PC-3 (cell line): Measurements from ENCODE around the gene GPC5. TPM values are rescaled to one million over a fixed set of nuclear protein-coding genes. Genes with fewer than 3 reads are reported as not detected.

Experiments
- ATAC-seq: fragments of 200-7000 bp; cut with Tn5 transposase; 2 replicates; pipeline ENCODE4 v1.9.1; 2020; ENCODE audit warnings: mild to moderate bottlenecking, moderate library complexity
- BruUV-seq: library from RNA; stranded (reverse); fragments of 400-500 nt; replicated peaks from 2 replicates; lab custom pipeline; 2021; lab: Mats Ljungman, UMichigan
- CTCF ChIA-PET: fragments of 300-600 bp; sonication (Branson Sonifier 250); formaldehyde crosslinking; loops from one replicate; lab custom pipeline; 2022; ENCODE audit warnings: antibody characterized with exemption; lab: Charles Lee
- POLR2A ChIA-PET: fragments of 300-600 bp; sonication (Branson Sonifier 250); formaldehyde crosslinking; loops from one replicate; lab custom pipeline; 2022; ENCODE audit warnings: antibody characterized with exemption; ENCODE audit not compliant: unreplicated experiment; lab: Charles Lee
- DNase-seq: peaks from one replicate; pipeline ENCODE4 v3.0.0-alpha.2; 2015
- H2AFZ ChIP-seq: fragments of 300-600 bp; sonication (generic); 2 replicates; pipeline ENCODE4 v1.6.0; 2016; ENCODE audit warnings: antibody characterized with exemption, low read length
- H3F3A ChIP-seq: fragments of 300-600 bp; sonication (generic); one replicate; pipeline ENCODE4 v1.6.0; 2017; ENCODE audit warnings: antibody characterized with exemption, low read length, control low read depth, mild to moderate bottlenecking; ENCODE audit not compliant: unreplicated experiment
- H3K27ac ChIP-seq: fragments of 300-600 bp; sonication (generic); 2 replicates; pipeline ENCODE4 v1.5.1; 2016; ENCODE audit warnings: mild to moderate bottlenecking, low read length
- H3K27me3 ChIP-seq: fragments of 300-600 bp; sonication (generic); 2 replicates; pipeline ENCODE4 v1.6.1; 2016; ENCODE audit warnings: low read length, mixed read lengths
- H3K36me3 ChIP-seq: fragments of 300-600 bp; sonication (generic); 2 replicates; pipeline ENCODE4 v1.6.1; 2016; ENCODE audit warnings: low read depth, mixed run types, low read length, mixed read lengths
- H3K4me1 ChIP-seq: fragments of 300-600 bp; sonication (generic); 2 replicates; pipeline ENCODE4 v1.5.1; 2016; ENCODE audit warnings: low read length; ENCODE audit not compliant: insufficient read depth
- H3K4me2 ChIP-seq: fragments of 300-600 bp; sonication (generic); 2 replicates; pipeline ENCODE4 v1.6.0; 2016; ENCODE audit warnings: low read length
- H3K4me3 ChIP-seq: fragments of 300-600 bp; sonication (generic); 2 replicates; pipeline ENCODE4 v1.5.1; 2016; ENCODE audit warnings: mild to moderate bottlenecking, low read length, mixed read lengths
- H3K79me2 ChIP-seq: fragments of 300-600 bp; sonication (generic); 2 replicates; pipeline ENCODE4 v1.6.1; 2017; ENCODE audit warnings: low read length, mixed read lengths
- H3K9ac ChIP-seq: fragments of 300-600 bp; sonication (generic); 2 replicates; pipeline ENCODE4 v1.6.0; 2016; ENCODE audit warnings: mild to moderate bottlenecking, low read length
- H3K9me2 ChIP-seq: fragments of 300-600 bp; sonication (generic); replicated peaks from 2 replicates; pipeline ENCODE4 v1.6.1; 2016; ENCODE audit warnings: mixed run types, low read length, mixed read lengths
- H3K9me3 ChIP-seq: fragments of 300-600 bp; sonication (generic); 2 replicates; pipeline ENCODE4 v1.6.1; 2016; ENCODE audit warnings: low read length, mixed read lengths
- H4K20me1 ChIP-seq: fragments of 300-600 bp; sonication (generic); 2 replicates; pipeline ENCODE4 v1.6.1; 2016; ENCODE audit warnings: low read length, mixed read lengths
- EZH2 ChIP-seq: fragments of 300-600 bp; sonication (generic); IDR thresholded peaks from one replicate; pipeline ENCODE4 v1.6.1; 2017; ENCODE audit warnings: antibody characterized with exemption, mild to moderate bottlenecking, low read length; ENCODE audit not compliant: unreplicated experiment
- EZH2phosphoT487 ChIP-seq: fragments of 300-600 bp; sonication (generic); IDR thresholded peaks from 2 replicates; pipeline ENCODE4 v1.6.1; 2018; ENCODE audit warnings: mild to moderate bottlenecking, antibody characterized with exemption, low read length, borderline replicate concordance
- intact Hi-C: fragments of 100-400 bp; cut with micrococcal nuclease; formaldehyde crosslinking; loops from 2 replicates; pipeline ENCODE4 v1.9.0; 2023
- total RNA-seq: library from RNA; depleted of rRNA; stranded (reverse); fragments of >200 nt; gene quantifications from 2 replicates; pipeline ENCODE4 v1.2.3, GENCODE V29; 2014
- TF ChIP-seq, protein P1 (sequence below): fragments of 300-600 bp; sonication (generic); conservative IDR thresholded peaks from 2 replicates; pipeline ENCODE4 v1.5.1; 2017; ENCODE audit warnings: antibody characterized with exemption, low read depth, mild to moderate bottlenecking, low read length

Gene GPC5
- total RNA-seq, 1 experiment from 2014 or later = not detected

GRCh38 chr13:92873029-92873428 lies 1474.6 kb downstream of the GPC5 start:
- POLR2A ChIA-PET = no interaction called here
- no peaks in the 10 kb centered on the region for H3K79me2 ChIP-seq
- intact Hi-C loops = no loop called here

DNA sequence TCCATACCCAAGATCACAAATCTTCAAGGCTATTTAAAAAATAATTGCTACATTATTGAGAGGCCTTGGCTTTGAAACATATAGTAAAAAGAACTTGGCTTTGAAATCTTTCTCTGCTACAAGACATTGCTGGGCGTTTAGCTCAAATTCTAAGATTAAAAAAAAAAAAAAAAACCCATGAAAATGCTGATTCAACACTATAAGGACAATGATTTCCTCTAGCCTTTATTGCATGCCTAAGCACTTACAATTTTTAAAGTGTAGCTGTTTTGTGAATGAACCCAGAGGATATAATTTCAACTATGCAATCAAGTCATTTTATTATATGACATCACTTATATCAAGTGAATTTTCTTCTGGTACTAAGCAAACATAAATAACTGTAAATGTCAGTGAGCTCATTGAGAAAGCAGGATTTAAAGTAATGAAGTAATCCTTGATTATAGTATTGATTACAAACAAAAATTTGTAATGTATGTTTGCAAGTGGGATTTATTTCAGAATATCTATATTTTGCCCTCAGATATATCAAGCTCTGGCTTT lies 1488.2 kb downstream of the GPC5 start:
- Histone ChIP-seq H3K9ac (no peak overlapping the region), H3K79me2 (no peaks in the 10 kb centered on the region), H3K4me1 (no peaks in the 10 kb centered on the region), H3K9me2 (no peaks in the 10 kb centered on the region), H3K4me3 (no peak overlapping the region), H3K4me2 (no peak overlapping the region), H3K27ac (no peak overlapping the region), H3F3A (no peaks in the 10 kb centered on the region), H3K27me3 (no peaks in the 10 kb centered on the region), H4K20me1 (no peaks in the 10 kb centered on the region), H3K36me3 (no peaks in the 10 kb centered on the region), H2AFZ (no peak overlapping the region), H3K9me3 (no peaks in the 10 kb centered on the region)
- ChIA-PET POLR2A (interaction anchor here (0.6 kb wide), 1 partner anchor 1113 kb away, joined by 5 read pairs; no protein-coding TSS in a partner anchor), CTCF (interaction anchor here (0.6 kb wide), 1 partner anchor 14 kb away, joined by 4 read pairs; no protein-coding TSS in a partner anchor)
- intact Hi-C loops = no loop called here
- DNase-seq (no peak), ATAC-seq (no peak)
- TF ChIP-seq, protein P1, sequence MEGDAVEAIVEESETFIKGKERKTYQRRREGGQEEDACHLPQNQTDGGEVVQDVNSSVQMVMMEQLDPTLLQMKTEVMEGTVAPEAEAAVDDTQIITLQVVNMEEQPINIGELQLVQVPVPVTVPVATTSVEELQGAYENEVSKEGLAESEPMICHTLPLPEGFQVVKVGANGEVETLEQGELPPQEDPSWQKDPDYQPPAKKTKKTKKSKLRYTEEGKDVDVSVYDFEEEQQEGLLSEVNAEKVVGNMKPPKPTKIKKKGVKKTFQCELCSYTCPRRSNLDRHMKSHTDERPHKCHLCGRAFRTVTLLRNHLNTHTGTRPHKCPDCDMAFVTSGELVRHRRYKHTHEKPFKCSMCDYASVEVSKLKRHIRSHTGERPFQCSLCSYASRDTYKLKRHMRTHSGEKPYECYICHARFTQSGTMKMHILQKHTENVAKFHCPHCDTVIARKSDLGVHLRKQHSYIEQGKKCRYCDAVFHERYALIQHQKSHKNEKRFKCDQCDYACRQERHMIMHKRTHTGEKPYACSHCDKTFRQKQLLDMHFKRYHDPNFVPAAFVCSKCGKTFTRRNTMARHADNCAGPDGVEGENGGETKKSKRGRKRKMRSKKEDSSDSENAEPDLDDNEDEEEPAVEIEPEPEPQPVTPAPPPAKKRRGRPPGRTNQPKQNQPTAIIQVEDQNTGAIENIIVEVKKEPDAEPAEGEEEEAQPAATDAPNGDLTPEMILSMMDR = no peak
- TF ChIP-seq EZH2 = no peak
- no peak for TF ChIP-seq EZH2phosphoT487
- no TSS peak for BruUV-seq

More at GRCh38 chr13:92873029-92873428, 1474.6 kb downstream of the GPC5 start:
- Histone ChIP-seq H3K9me3 (no peaks in the 10 kb centered on the region), H4K20me1 (no peaks in the 10 kb centered on the region), H3K27me3 (no peaks in the 10 kb centered on the region), H3K27ac (no peak overlapping the region), H3K4me1 (no peaks in the 10 kb centered on the region), H2AFZ (no peak overlapping the region), H3K36me3 (no peaks in the 10 kb centered on the region), H3K9ac (no peak overlapping the region), H3K4me2 (peak overlapping the region; percentile 34; the same call in 1 of the 2 replicates), H3K4me3 (no peak overlapping the region), H3K9me2 (no peaks in the 10 kb centered on the region), H3F3A (no peaks in the 10 kb centered on the region)
- ATAC-seq = no peak
- no TSS peak for BruUV-seq
- CTCF ChIA-PET = interaction anchor here (0.6 kb wide), 1 partner anchor 13 kb away, joined by 4 read pairs; no protein-coding TSS in a partner anchor
- no peak for DNase-seq
- TF ChIP-seq EZH2phosphoT487 = no peak
- TF ChIP-seq EZH2 = no peak
- TF ChIP-seq, protein P1 = no peak

DNA sequence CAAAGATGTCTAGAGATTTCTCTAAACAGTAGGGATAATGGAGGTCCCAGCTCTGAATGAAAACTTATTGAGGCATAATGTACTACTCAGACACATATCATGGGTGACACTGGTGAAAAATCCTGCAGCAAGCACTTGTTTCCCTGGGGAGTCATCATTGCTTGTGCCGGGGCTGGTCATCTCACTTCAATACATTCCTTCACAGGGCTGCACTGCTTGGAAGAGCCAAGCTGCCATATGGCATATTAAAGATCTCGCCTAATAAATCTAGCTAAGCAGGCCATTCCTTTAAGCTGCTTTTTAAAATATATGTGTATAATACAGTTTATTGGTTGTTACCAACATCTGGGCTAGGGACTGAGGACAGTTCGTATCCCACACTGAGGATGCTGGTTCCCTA lies 1496.0 kb downstream of the GPC5 start:
- Histone ChIP-seq H3K9me3 (no peaks in the 10 kb centered on the region), H3K4me3 (no peak overlapping the region), H2AFZ (no peak overlapping the region), H3K79me2 (no peaks in the 10 kb centered on the region), H3K4me2 (no peak overlapping the region), H3K27me3 (no peaks in the 10 kb centered on the region), H3K9me2 (no peaks in the 10 kb centered on the region), H3K9ac (no peak overlapping the region), H3F3A (no peaks in the 10 kb centered on the region), H3K4me1 (no peaks in the 10 kb centered on the region), H4K20me1 (no peaks in the 10 kb centered on the region), H3K36me3 (no peaks in the 10 kb centered on the region), H3K27ac (no peak overlapping the region)
- ChIA-PET POLR2A (no interaction called here), CTCF (no interaction called here)
- DNase-seq = no peak
- TF ChIP-seq, protein P1 = no peak
- TF ChIP-seq EZH2phosphoT487 (no peak), EZH2 (no peak)
- intact Hi-C loops = loop anchor here (10.0 kb wide), 3 partner anchors 330 to 1300 kb away; partner anchors contain the start of gene GPC6
- ATAC-seq = no peak
- BruUV-seq = no TSS peak
